PC-9 (cell line): ENCODE data around the gene IL12RB1. TPM values are rescaled to one million over a fixed set of nuclear protein-coding genes. Genes with fewer than 3 reads are reported as not detected.

ENCODE experiments used
- BruUV-seq: library from RNA; stranded (reverse); fragments of 400-500 nt; replicated peaks from 2 replicates; lab custom pipeline; 2021; lab: Mats Ljungman, UMichigan
- CTCF ChIA-PET: fragments of 300-600 bp; sonication (Branson Sonifier 250); formaldehyde crosslinking; loops from one replicate; lab custom pipeline; 2022; ENCODE audit warnings: antibody characterized with exemption; lab: Charles Lee
- POLR2A ChIA-PET: fragments of 300-600 bp; sonication (Branson Sonifier 250); formaldehyde crosslinking; loops from one replicate; lab custom pipeline; 2022; ENCODE audit warnings: antibody characterized with exemption; ENCODE audit not compliant: unreplicated experiment; lab: Charles Lee
- DNase-seq, 2 experiments: peaks; one replicate each; pipeline versions ENCODE4 v3.0.0 to v3.0.0-alpha.2; 2015 to 2022; ENCODE audit warnings: mixed read lengths in 1 of 2
- H2AFZ ChIP-seq: fragments of 200-600 bp; sonication (generic); 2 replicates; pipeline ENCODE4 v1.8.1; 2017; ENCODE audit warnings: antibody characterized with exemption
- H3F3A ChIP-seq: fragments of 200-600 bp; sonication (generic); 2 replicates; pipeline ENCODE4 v1.8.1; 2017; ENCODE audit warnings: antibody characterized with exemption, mild to moderate bottlenecking, low read depth; ENCODE audit not compliant: insufficient read depth
- H3K27ac ChIP-seq: fragments of 200-600 bp; sonication (generic); 2 replicates; pipeline ENCODE4 v1.6.1; 2016; ENCODE audit warnings: mixed run types
- H3K27me3 ChIP-seq: fragments of 200-600 bp; sonication (generic); 2 replicates; pipeline ENCODE4 v1.6.1; 2016; ENCODE audit warnings: low read depth, mixed run types; ENCODE audit not compliant: insufficient read depth
- H3K36me3 ChIP-seq: fragments of 200-600 bp; sonication (generic); 2 replicates; pipeline ENCODE4 v1.6.1; 2016; ENCODE audit warnings: low read depth, mixed run types
- H3K4me1 ChIP-seq: fragments of 200-600 bp; sonication (generic); replicated peaks from 2 replicates; pipeline ENCODE4 v1.6.1; 2016; ENCODE audit warnings: mixed run types; ENCODE audit not compliant: insufficient read depth
- H3K4me2 ChIP-seq: fragments of 200-600 bp; sonication (generic); 2 replicates; pipeline ENCODE4 v1.6.1; 2017; ENCODE audit warnings: mixed run types
- H3K4me3 ChIP-seq: fragments of 200-600 bp; sonication (generic); 2 replicates; pipeline ENCODE4 v1.6.1; 2016; ENCODE audit warnings: mixed run types
- H3K79me2 ChIP-seq: fragments of 200-600 bp; sonication (generic); 2 replicates; pipeline ENCODE4 v1.6.1; 2017; ENCODE audit warnings: low read depth, mixed run types
- H3K9me2 ChIP-seq: fragments of 200-600 bp; sonication (generic); 2 replicates; pipeline ENCODE4 v1.8.1; 2017; ENCODE audit warnings: mild to moderate bottlenecking; ENCODE audit not compliant: insufficient read depth
- H3K9me3 ChIP-seq: fragments of 200-600 bp; sonication (generic); 2 replicates; pipeline ENCODE4 v1.8.1; 2016; ENCODE audit warnings: low read depth; ENCODE audit not compliant: insufficient read depth
- H4K20me1 ChIP-seq: fragments of 200-600 bp; sonication (generic); 2 replicates; pipeline ENCODE4 v1.8.1; 2017; ENCODE audit not compliant: insufficient read depth
- CTCF ChIP-seq: fragments of 200-600 bp; sonication (generic); conservative IDR thresholded peaks from 2 replicates; pipeline ENCODE4 v1.6.1; 2017; ENCODE audit warnings: mixed run types, antibody characterized with exemption, mild to moderate bottlenecking, moderate library complexity
- EZH2 ChIP-seq: fragments of 200-600 bp; sonication (generic); IDR thresholded peaks from 2 replicates; pipeline ENCODE4 v1.8.0; 2017; ENCODE audit warnings: antibody characterized with exemption, low read depth
- intact Hi-C: fragments of 100-400 bp; cut with micrococcal nuclease; formaldehyde crosslinking; loops from one replicate; pipeline ENCODE4 v1.10.0; 2022; ENCODE audit not compliant: unreplicated experiment
- total RNA-seq: library from RNA; stranded (reverse); gene quantifications from 2 replicates; pipeline ENCODE4 v1.2.3, GENCODE V29; 2021

The IL12RB1 gene
- total RNA-seq, 1 experiment from 2014 or later: 0.55 TPM

DNA sequence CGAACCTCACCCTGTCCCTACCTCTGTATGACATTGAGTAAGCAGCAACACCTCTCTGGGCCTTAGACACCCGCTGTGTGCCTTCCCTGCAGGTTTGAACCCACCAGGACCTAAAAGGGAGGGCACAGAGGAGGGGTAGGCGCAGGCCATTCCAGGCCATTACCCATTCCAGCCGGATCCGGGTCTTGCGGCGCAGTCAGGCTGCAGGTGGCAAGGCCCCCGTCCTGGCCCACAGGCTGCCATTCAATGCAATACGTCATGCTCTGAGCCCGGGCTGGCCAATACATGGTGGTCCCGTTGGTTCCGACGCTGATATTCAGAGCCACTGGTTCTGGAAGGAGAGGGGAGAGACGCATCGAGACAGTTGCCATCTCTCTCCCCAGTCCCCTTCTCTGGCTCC lies 17.4 kb downstream of the IL12RB1 start:
- H2AFZ ChIP-seq: no peak overlapping the region
- H3K4me1 ChIP-seq: no peaks in the 10 kb centered on the region
- no peak overlapping the region for H3K4me3 ChIP-seq
- intact Hi-C loops: no loop called here
- DNase-seq: no peak
- no peaks in the 10 kb centered on the region for H3K9me3 ChIP-seq
- no peaks in the 10 kb centered on the region for H4K20me1 ChIP-seq
- H3K4me2 ChIP-seq: no peak overlapping the region
- H3K79me2 ChIP-seq: no peaks in the 10 kb centered on the region
- no peaks in the 10 kb centered on the region for H3K36me3 ChIP-seq
- POLR2A ChIA-PET: no interaction called here
- no peak overlapping the region for H3K27ac ChIP-seq
- no peaks in the 10 kb centered on the region for H3K27me3 ChIP-seq
- no TSS peak for BruUV-seq
- H3K9me2 ChIP-seq: no peaks in the 10 kb centered on the region
- CTCF ChIA-PET: no interaction called here
- TF ChIP-seq CTCF: no peak
- no peak for TF ChIP-seq EZH2
- peaks cover 19% of the 10 kb centered on the region; the same call in 1 of the 2 replicates for H3F3A ChIP-seq

DNA sequence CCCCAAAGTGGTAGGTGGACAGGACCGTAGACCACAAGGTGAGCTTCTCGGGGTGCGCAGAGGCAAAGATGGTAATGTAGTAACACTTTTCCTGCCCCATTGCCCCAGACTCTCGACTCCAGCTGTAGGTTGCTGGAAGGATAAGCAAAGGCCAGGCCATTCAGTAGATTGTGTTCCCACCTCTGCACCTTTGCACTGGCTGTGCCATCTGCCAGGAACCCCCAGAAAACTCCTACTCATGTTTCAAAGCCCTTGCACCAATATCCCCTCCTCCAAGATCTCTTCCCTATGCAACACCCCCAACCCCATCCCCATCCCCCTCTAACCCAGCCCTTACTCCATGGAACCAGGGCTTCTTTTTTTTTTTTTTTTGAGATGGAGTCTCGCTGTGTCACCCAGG lies 18.3 kb downstream of the IL12RB1 start:
- Histone ChIP-seq H2AFZ (no peak overlapping the region), H3K36me3 (no peaks in the 10 kb centered on the region), H3K4me1 (no peaks in the 10 kb centered on the region), H3K79me2 (no peaks in the 10 kb centered on the region), H3F3A (peaks cover 9% of the 10 kb centered on the region; the same call in 1 of the 2 replicates), H3K27ac (no peak overlapping the region), H4K20me1 (no peaks in the 10 kb centered on the region), H3K4me3 (no peak overlapping the region), H3K4me2 (no peak overlapping the region), H3K9me3 (no peaks in the 10 kb centered on the region), H3K9me2 (no peaks in the 10 kb centered on the region), H3K27me3 (no peaks in the 10 kb centered on the region)
- no TSS peak for BruUV-seq
- POLR2A ChIA-PET: interaction anchor here (0.6 kb wide), 1 partner anchor 212 kb away, joined by 3 read pairs; no protein-coding TSS in a partner anchor
- intact Hi-C loops: no loop called here
- TF ChIP-seq EZH2 (no peak), CTCF (no peak)
- CTCF ChIA-PET: interaction anchor here (0.5 to 0.7 kb wide), 2 partner anchors 48 to 1297 kb away, joined by 3 to 4 read pairs; no protein-coding TSS in a partner anchor
- no peak for DNase-seq

DNA sequence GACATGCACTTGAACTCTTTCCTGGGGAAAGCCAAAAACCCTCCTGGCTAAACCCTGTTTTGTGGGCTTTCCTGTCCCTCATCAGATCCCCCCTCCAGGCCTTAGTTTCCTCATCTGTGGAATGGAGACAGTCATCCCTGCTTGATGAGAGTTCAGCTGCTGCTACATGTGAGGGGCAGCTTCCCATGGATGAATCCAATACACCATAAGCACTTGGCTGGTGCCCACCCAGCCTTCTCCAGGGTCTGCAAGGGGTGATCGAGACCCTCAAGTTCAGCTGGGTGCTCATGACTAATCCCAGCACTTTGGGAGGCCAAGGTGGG lies 21.6 kb downstream of the IL12RB1 start:
- H3K4me3 ChIP-seq: no peak overlapping the region
- ChIA-PET CTCF (no interaction called here), POLR2A (interaction anchor here (0.7 kb wide), 1 partner anchor 70 kb away, joined by 3 read pairs; no protein-coding TSS in a partner anchor)
- no peaks in the 10 kb centered on the region for H3K27me3 ChIP-seq
- H3K79me2 ChIP-seq: no peaks in the 10 kb centered on the region
- H3K4me1 ChIP-seq: no peaks in the 10 kb centered on the region
- no TSS peak for BruUV-seq
- DNase-seq: no peak
- H3K9me2 ChIP-seq: no peaks in the 10 kb centered on the region
- TF ChIP-seq CTCF (no peak), EZH2 (no peak)
- H2AFZ ChIP-seq: no peak overlapping the region
- intact Hi-C loops: no loop called here
- H4K20me1 ChIP-seq: no peaks in the 10 kb centered on the region
- peak overlapping the region; percentile 25; the same call in 1 of the 2 replicates for H3K4me2 ChIP-seq
- H3K9me3 ChIP-seq: no peaks in the 10 kb centered on the region
- H3F3A ChIP-seq: peaks cover 24% of the 10 kb centered on the region
- no peaks in the 10 kb centered on the region for H3K36me3 ChIP-seq
- no peak overlapping the region for H3K27ac ChIP-seq
